Measurements from ENCODE around the gene P4HB. TPM values are rescaled to one million over a fixed set of nuclear protein-coding genes. Genes with fewer than 3 reads are reported as not detected.

P4HB gene
- total and polyA plus RNA-seq, 9 donors: 383 to 577 (median 443) TPM

Other genes with a start within 250 kb of the P4HB start
Only the 30 nearest of the 31 such genes appear.
- gene NPLOC4, start 223.4 kb downstream of the P4HB start, total RNA-seq: 31.9 TPM
- 10 to 100 TPM; 47.4 to 66.2 (median 50.4) TPM for gene NPLOC4, start 223.4 kb downstream of the P4HB start, polyA plus RNA-seq (ENCODE audit: insufficient read depth in 1 of 8, insufficient read length in 8 of 8, low replicate concordance in 1 of 8)
- 0.53 TPM for gene TSPAN10, start 223.3 kb downstream of the P4HB start, total RNA-seq
- gene TSPAN10, start 223.3 kb downstream of the P4HB start, polyA plus RNA-seq (ENCODE audit: insufficient read depth in 1 of 8, insufficient read length in 8 of 8, low replicate concordance in 1 of 8): 1 to 10 TPM in 5 of 8 donors, under 1 TPM in 3; 0.68 to 1.7 (median 1.2) TPM
- 2.6 TPM for gene PDE6G, start 204.0 kb downstream of the P4HB start, total RNA-seq
- gene PDE6G, start 204.0 kb downstream of the P4HB start, polyA plus RNA-seq (ENCODE audit: insufficient read depth in 1 of 8, insufficient read length in 8 of 8, low replicate concordance in 1 of 8): 1 to 10 TPM; 1.9 to 5.8 (median 3.7) TPM
- gene OXLD1, start 193.9 kb downstream of the P4HB start, total RNA-seq: 21.8 TPM
- gene OXLD1, start 193.9 kb downstream of the P4HB start, polyA plus RNA-seq (ENCODE audit: insufficient read depth in 1 of 8, insufficient read length in 8 of 8, low replicate concordance in 1 of 8): 10 to 100 TPM in 7 of 8 donors, 1 to 10 TPM in 1; 9.9 to 15.6 (median 11.4) TPM
- gene CCDC137, start 193.8 kb downstream of the P4HB start, total RNA-seq: 9.1 TPM
- 10 to 100 TPM; 13.9 to 18.0 (median 15.6) TPM for gene CCDC137, start 193.8 kb downstream of the P4HB start, polyA plus RNA-seq (ENCODE audit: insufficient read depth in 1 of 8, insufficient read length in 8 of 8, low replicate concordance in 1 of 8)
- 32.9 TPM for gene ARL16, start 176.7 kb downstream of the P4HB start, total RNA-seq
- gene ARL16, start 176.7 kb downstream of the P4HB start, polyA plus RNA-seq (ENCODE audit: insufficient read depth in 1 of 8, insufficient read length in 8 of 8, low replicate concordance in 1 of 8): 10 to 100 TPM; 25.1 to 36.8 (median 31.1) TPM
- gene HGS, start 176.5 kb downstream of the P4HB start, total RNA-seq: 32.0 TPM
- gene HGS, start 176.5 kb downstream of the P4HB start, polyA plus RNA-seq (ENCODE audit: insufficient read depth in 1 of 8, insufficient read length in 8 of 8, low replicate concordance in 1 of 8): 10 to 100 TPM; 41.0 to 64.8 (median 47.5) TPM
- 10.2 TPM for gene MRPL12, start 157.2 kb downstream of the P4HB start, total RNA-seq
- 10 to 100 TPM; 49.7 to 65.8 (median 58.8) TPM for gene MRPL12, start 157.2 kb downstream of the P4HB start, polyA plus RNA-seq (ENCODE audit: insufficient read depth in 1 of 8, insufficient read length in 8 of 8, low replicate concordance in 1 of 8)
- gene SLC25A10, start 148.3 kb downstream of the P4HB start, total RNA-seq: 4.3 TPM
- gene SLC25A10, start 148.3 kb downstream of the P4HB start, polyA plus RNA-seq (ENCODE audit: insufficient read depth in 1 of 8, insufficient read length in 8 of 8, low replicate concordance in 1 of 8): 1 to 10 TPM; 3.3 to 5.3 (median 4.2) TPM
- gene GCGR, start 56.4 kb downstream of the P4HB start, total RNA-seq: not detected
- gene GCGR, start 56.4 kb downstream of the P4HB start, polyA plus RNA-seq (ENCODE audit: insufficient read depth in 1 of 8, insufficient read length in 8 of 8, low replicate concordance in 1 of 8): under 1 TPM in 4 of 8 donors, not detected in 4; 0.10 to 0.21 (median 0.18) TPM
- gene MCRIP1, start 27.2 kb downstream of the P4HB start, total RNA-seq: 113 TPM
- gene MCRIP1, start 27.2 kb downstream of the P4HB start, polyA plus RNA-seq (ENCODE audit: insufficient read depth in 1 of 8, insufficient read length in 8 of 8, low replicate concordance in 1 of 8): 100 to 1,000 TPM; 123 to 147 (median 134) TPM
- gene PPP1R27, start 25.5 kb downstream of the P4HB start, total RNA-seq: 43.4 TPM
- 10 to 100 TPM; 14.6 to 57.4 (median 28.8) TPM for gene PPP1R27, start 25.5 kb downstream of the P4HB start, polyA plus RNA-seq (ENCODE audit: insufficient read depth in 1 of 8, insufficient read length in 8 of 8, low replicate concordance in 1 of 8)
- 86.0 TPM for gene ARHGDIA, start 10.8 kb upstream of the P4HB start, total RNA-seq
- 100 to 1,000 TPM; 145 to 236 (median 190) TPM for gene ARHGDIA, start 10.8 kb upstream of the P4HB start, polyA plus RNA-seq (ENCODE audit: insufficient read depth in 1 of 8, insufficient read length in 8 of 8, low replicate concordance in 1 of 8)
- gene ALYREF, start 31.1 kb upstream of the P4HB start, total RNA-seq: 72.6 TPM
- 10 to 100 TPM; 56.0 to 80.0 (median 70.8) TPM for gene ALYREF, start 31.1 kb upstream of the P4HB start, polyA plus RNA-seq (ENCODE audit: insufficient read depth in 1 of 8, insufficient read length in 8 of 8, low replicate concordance in 1 of 8)
- gene ANAPC11, start 31.2 kb upstream of the P4HB start, total RNA-seq: 113 TPM
- gene ANAPC11, start 31.2 kb upstream of the P4HB start, polyA plus RNA-seq (ENCODE audit: insufficient read depth in 1 of 8, insufficient read length in 8 of 8, low replicate concordance in 1 of 8): 100 to 1,000 TPM; 104 to 140 (median 113) TPM
- gene NPB, start 41.7 kb upstream of the P4HB start, total RNA-seq: 2.0 TPM
- under 1 TPM; 0.22 to 0.82 (median 0.66) TPM for gene NPB, start 41.7 kb upstream of the P4HB start, polyA plus RNA-seq (ENCODE audit: insufficient read depth in 1 of 8, insufficient read length in 8 of 8, low replicate concordance in 1 of 8)
- gene PCYT2, start 50.9 kb upstream of the P4HB start, total RNA-seq: 9.0 TPM
- gene PCYT2, start 50.9 kb upstream of the P4HB start, polyA plus RNA-seq (ENCODE audit: insufficient read depth in 1 of 8, insufficient read length in 8 of 8, low replicate concordance in 1 of 8): 10 to 100 TPM in 6 of 8 donors, 1 to 10 TPM in 2; 9.4 to 12.6 (median 11.2) TPM
- 6.0 TPM for gene SIRT7, start 57.6 kb upstream of the P4HB start, total RNA-seq
- gene SIRT7, start 57.6 kb upstream of the P4HB start, polyA plus RNA-seq (ENCODE audit: insufficient read depth in 1 of 8, insufficient read length in 8 of 8, low replicate concordance in 1 of 8): 1 to 10 TPM; 6.5 to 9.7 (median 8.4) TPM
- 8.2 TPM for gene MAFG, start 67.2 kb upstream of the P4HB start, total RNA-seq
- 10 to 100 TPM; 11.7 to 18.1 (median 16.7) TPM for gene MAFG, start 67.2 kb upstream of the P4HB start, polyA plus RNA-seq (ENCODE audit: insufficient read depth in 1 of 8, insufficient read length in 8 of 8, low replicate concordance in 1 of 8)
- 78.9 TPM for gene PYCR1, start 76.8 kb upstream of the P4HB start, total RNA-seq
- 100 to 1,000 TPM in 2 of 8 donors, 10 to 100 TPM in 6; 58.4 to 107 (median 80.3) TPM for gene PYCR1, start 76.8 kb upstream of the P4HB start, polyA plus RNA-seq (ENCODE audit: insufficient read depth in 1 of 8, insufficient read length in 8 of 8, low replicate concordance in 1 of 8)
- gene MYADML2, start 86.7 kb upstream of the P4HB start, total RNA-seq: 24.1 TPM
- gene MYADML2, start 86.7 kb upstream of the P4HB start, polyA plus RNA-seq (ENCODE audit: insufficient read depth in 1 of 8, insufficient read length in 8 of 8, low replicate concordance in 1 of 8): 10 to 100 TPM; 11.3 to 23.1 (median 20.0) TPM
- gene NOTUM, start 100.7 kb upstream of the P4HB start, total RNA-seq: 4.1 TPM
- 1 to 10 TPM; 2.8 to 7.6 (median 3.3) TPM for gene NOTUM, start 100.7 kb upstream of the P4HB start, polyA plus RNA-seq (ENCODE audit: insufficient read depth in 1 of 8, insufficient read length in 8 of 8, low replicate concordance in 1 of 8)
- 28.7 TPM for gene ASPSCR1, start 117.1 kb upstream of the P4HB start, total RNA-seq
- gene ASPSCR1, start 117.1 kb upstream of the P4HB start, polyA plus RNA-seq (ENCODE audit: insufficient read depth in 1 of 8, insufficient read length in 8 of 8, low replicate concordance in 1 of 8): 10 to 100 TPM; 22.5 to 35.9 (median 26.6) TPM
- gene CENPX, start 162.3 kb upstream of the P4HB start, total RNA-seq: 44.8 TPM
- gene CENPX, start 162.3 kb upstream of the P4HB start, polyA plus RNA-seq (ENCODE audit: insufficient read depth in 1 of 8, insufficient read length in 8 of 8, low replicate concordance in 1 of 8): 10 to 100 TPM; 33.4 to 41.0 (median 38.4) TPM
- 9.1 TPM for gene LRRC45, start 162.8 kb upstream of the P4HB start, total RNA-seq
- gene LRRC45, start 162.8 kb upstream of the P4HB start, polyA plus RNA-seq (ENCODE audit: insufficient read depth in 1 of 8, insufficient read length in 8 of 8, low replicate concordance in 1 of 8): 10 to 100 TPM in 4 of 8 donors, 1 to 10 TPM in 4; 8.4 to 12.3 (median 10.3) TPM
- gene RAC3, start 171.1 kb upstream of the P4HB start, total RNA-seq: 11.2 TPM
- gene RAC3, start 171.1 kb upstream of the P4HB start, polyA plus RNA-seq (ENCODE audit: insufficient read depth in 1 of 8, insufficient read length in 8 of 8, low replicate concordance in 1 of 8): 10 to 100 TPM in 5 of 8 donors, 1 to 10 TPM in 3; 7.2 to 15.3 (median 11.1) TPM
- gene DCXR, start 177.2 kb upstream of the P4HB start, total RNA-seq: 36.0 TPM
- 10 to 100 TPM; 30.0 to 44.6 (median 39.2) TPM for gene DCXR, start 177.2 kb upstream of the P4HB start, polyA plus RNA-seq (ENCODE audit: insufficient read depth in 1 of 8, insufficient read length in 8 of 8, low replicate concordance in 1 of 8)
- gene RFNG, start 191.3 kb upstream of the P4HB start, total RNA-seq: 21.6 TPM
- 10 to 100 TPM; 25.3 to 47.1 (median 31.7) TPM for gene RFNG, start 191.3 kb upstream of the P4HB start, polyA plus RNA-seq (ENCODE audit: insufficient read depth in 1 of 8, insufficient read length in 8 of 8, low replicate concordance in 1 of 8)
- 69.6 TPM for gene GPS1, start 191.4 kb upstream of the P4HB start, total RNA-seq
- 10 to 100 TPM; 68.1 to 87.7 (median 76.7) TPM for gene GPS1, start 191.4 kb upstream of the P4HB start, polyA plus RNA-seq (ENCODE audit: insufficient read depth in 1 of 8, insufficient read length in 8 of 8, low replicate concordance in 1 of 8)
- 43.6 TPM for gene DUS1L, start 205.3 kb upstream of the P4HB start, total RNA-seq
- gene DUS1L, start 205.3 kb upstream of the P4HB start, polyA plus RNA-seq (ENCODE audit: insufficient read depth in 1 of 8, insufficient read length in 8 of 8, low replicate concordance in 1 of 8): 10 to 100 TPM; 52.9 to 73.5 (median 59.3) TPM